Measurements from ENCODE around the gene THSD4.
"Not testable (repeated sequence)": the region's sequence is repeated elsewhere in the genome, so short reads cannot be mapped to it uniquely, and the experiment has no call there.

Gene THSD4

GRCh38 chr15:71151081-71151480 lies 35.8 kb downstream of the THSD4 start:
- no peak for DNase-seq

- no peak for DNase-seq
Observed at GRCh38 chr15:71152542-71152941, 37.3 kb downstream of the THSD4 start.

- DNase-seq = no peak
Observed at GRCh38 chr15:71153823-71154524, 38.7 kb downstream of the THSD4 start.

GRCh38 chr15:71154607-71155200 lies 39.4 kb downstream of the THSD4 start:
- no peak for DNase-seq

GRCh38 chr15:71155534-71155933 lies 40.3 kb downstream of the THSD4 start:
- no peak for DNase-seq

GRCh38 chr15:71160976-71161375 lies 45.7 kb downstream of the THSD4 start:
- no peak for DNase-seq

GRCh38 chr15:71162309-71162708 lies 47.0 kb downstream of the THSD4 start:
- DNase-seq = no peak

GRCh38 chr15:71164606-71165005 lies 49.3 kb downstream of the THSD4 start:
- DNase-seq = not testable (repeated sequence)

GRCh38 chr15:71167445-71168165 lies 52.3 kb downstream of the THSD4 start:
- DNase-seq = no peak

GRCh38 chr15:71168166-71168834 lies 53.0 kb downstream of the THSD4 start:
- no peak for DNase-seq

GRCh38 chr15:71170163-71170562 lies 54.9 kb downstream of the THSD4 start:
- no peak for DNase-seq

GRCh38 chr15:71171195-71171594 lies 55.9 kb downstream of the THSD4 start:
- DNase-seq = no peak

- DNase-seq = not testable (repeated sequence)
Observed at GRCh38 chr15:71174360-71174759, 59.1 kb downstream of the THSD4 start.

- no peak for DNase-seq
Observed at GRCh38 chr15:71180986-71181853, 65.9 kb downstream of the THSD4 start.

- no peak for DNase-seq
Observed at GRCh38 chr15:71182522-71182921, 67.3 kb downstream of the THSD4 start.

GRCh38 chr15:71183063-71183462 lies 67.8 kb downstream of the THSD4 start:
- DNase-seq = no peak

GRCh38 chr15:71185706-71186105 lies 70.4 kb downstream of the THSD4 start:
- no peak for DNase-seq

GRCh38 chr15:71186267-71186666 lies 71.0 kb downstream of the THSD4 start:
- no peak for DNase-seq

- no peak for DNase-seq
Observed at GRCh38 chr15:71187078-71187477, 71.8 kb downstream of the THSD4 start.

- no peak for DNase-seq
Observed at GRCh38 chr15:71187526-71187925, 72.3 kb downstream of the THSD4 start.

- DNase-seq = no peak
Observed at GRCh38 chr15:71189718-71190117, 74.4 kb downstream of the THSD4 start.

- no peak for DNase-seq
Observed at GRCh38 chr15:71191296-71191695, 76.0 kb downstream of the THSD4 start.

- DNase-seq = no peak
Observed at GRCh38 chr15:71192816-71193215, 77.5 kb downstream of the THSD4 start.
